ENCODE measurements around the gene ZNF580. TPM values are rescaled to one million over a fixed set of nuclear protein-coding genes. Genes with fewer than 3 reads are reported as not detected.

The ZNF580 gene
- total and polyA plus RNA-seq, 2 of the 8 experiments (the other 6 are each of a cell fraction or from before 2014, with no cell fraction given): 12.0 to 24.6 TPM

- Histone ChIP-seq H3K23ac (ENCODE audit: insufficient read length) (no peak overlapping the region), H4K8ac (ENCODE audit: extremely low read depth, insufficient read depth, low read length) (peak overlapping the region; percentile 92), H4K91ac (replicated peaks; ENCODE audit: insufficient read length, low read length) (peak overlapping the region; percentile 81), H3K36me3 (ENCODE audit: control insufficient read depth in 2 of 4, insufficient read depth in 4 of 4, low read length in 3 of 4) (peaks cover 4 to 11% (median 6%) of the 10 kb centered on the region in 4 experiments; a peak in 4 of 8 replicates), H2BK20ac (ENCODE audit: low read length) (0 out of 2 replicates have a peak overlapping the region, but pooled peaks have one; percentile 13), H2BK120ac (replicated peaks; ENCODE audit: low read depth, low read length) (no peak overlapping the region), H4K5ac (ENCODE audit: insufficient read length, low read depth, low read length) (peak overlapping the region; percentile 89), H3K27me3 (replicated peaks in 1 of 4; ENCODE audit: control insufficient read depth in 3 of 4, extremely low read depth in 1 of 4, insufficient read depth in 3 of 4, low read length in 3 of 4) (no peaks in the 10 kb centered on the region), H3K79me1 (ENCODE audit: low read depth, low read length) (peaks cover 9% of the 10 kb centered on the region; the same call in 1 of the 2 replicates), H3K4me3 (ENCODE audit: extremely low read depth in 1 of 4, insufficient read depth in 2 of 4, low read depth in 3 of 4, low read length in 4 of 4) (peak overlapping the region; percentile 84 to 93 (median 92)), H3K79me2 (ENCODE audit: control insufficient read depth in 1 of 2, insufficient read depth in 2 of 2, low read length in 2 of 2) (peaks cover 45 to 53% of the 10 kb centered on the region in 2 experiments), H3K9ac (replicated peaks in 1 of 4; ENCODE audit: extremely low read depth in 1 of 4, low read depth in 3 of 4, low read length in 3 of 4) (peak overlapping the region; percentile 83 to 100 (median 98)), H2BK5ac (ENCODE audit: low read depth, low read length) (peak overlapping the region; percentile 97), H2AFZ (ENCODE audit: low read length) (no peak overlapping the region), H3K14ac (ENCODE audit: insufficient read length) (no peak overlapping the region), H2AK5ac (ENCODE audit: low read depth, low read length) (peak overlapping the region; percentile 70; the same call in 1 of the 2 replicates), H3K4me1 (replicated peaks in 1 of 4; ENCODE audit: control insufficient read depth in 3 of 4, insufficient read depth in 4 of 4, low read length in 3 of 4) (peaks cover 3 to 18% (median 10%) of the 10 kb centered on the region in 4 experiments; a peak in 6 of 7 replicates), H3K27ac (ENCODE audit: low read depth, low read length) (peak overlapping the region; percentile 98), H4K20me1 (replicated peaks in 1 of 2; ENCODE audit: control insufficient read depth in 1 of 2, insufficient read depth in 2 of 2, low read length in 2 of 2) (peaks cover 22% of the 10 kb centered on the region in 2 experiments), H3K23me2 (ENCODE audit: low read depth, low read length) (peaks cover 13% of the 10 kb centered on the region), H2BK15ac (ENCODE audit: low read length) (peak overlapping the region; percentile 10; the same call in 1 of the 2 replicates), H2BK12ac (ENCODE audit: low read depth, low read length) (peak overlapping the region; percentile 6; the same call in 1 of the 2 replicates), H3K9me3 (ENCODE audit: insufficient read depth in 2 of 2, low read depth in 1 of 2, low read length in 1 of 2) (no peaks in the 10 kb centered on the region), H3K56ac (replicated peaks; ENCODE audit: insufficient read length, low read depth, low read length) (peak overlapping the region; percentile 93), H3K4ac (replicated peaks; ENCODE audit: insufficient read length, low read depth, low read length) (peak overlapping the region; percentile 36), H3K4me2 (ENCODE audit: insufficient read depth in 1 of 2, low read depth in 2 of 2, low read length in 2 of 2) (peak overlapping the region; percentile 81 to 94), H3K18ac (ENCODE audit: extremely low read depth, low read length) (peak overlapping the region; percentile 95)
- POLR2A ChIA-PET (ENCODE audit: partially characterized antibody): interaction anchor here (0.9 to 5.8 kb wide), 5 partner anchors 8 to 21 kb away, joined by 5 to 75 read pairs (median 16); partner anchors contain the start of gene EPN1
- CTCF ChIA-PET (ENCODE audit: partially characterized antibody): interaction anchor here (2.3 kb wide), 1 partner anchor 23 kb away, joined by 9 read pairs; no protein-coding TSS in a partner anchor
- WGBS, 2 experiments (ENCODE audit: extremely low coverage in 1 of 2, insufficient coverage in 1 of 2, insufficient read length in 1 of 2, insufficient replicate concordance in 2 of 2, low coverage in 1 of 2, low lambda C conversion rate in 2 of 2, missing lambda C conversion rate in 1 of 2): 0% methylated on average over 19 of the region's 19 CpGs; no CpG with 5 or more reads in 1 of the 2 experiments
- FAIRE-seq (no peak), DNase-seq (ENCODE audit: low read depth in 1 of 2, low spot score in 2 of 2) (no peak)
Observed at GRCh38 chr19:55655648-55656040, 14.8 kb downstream of the ZNF580 start.

All from H1 (cell line).